ENCODE data around the gene DCAF15.
"Not testable (repeated sequence)": the region's sequence is repeated elsewhere in the genome, so short reads cannot be mapped to it uniquely, and the experiment has no call there.

Gene DCAF15

DNA sequence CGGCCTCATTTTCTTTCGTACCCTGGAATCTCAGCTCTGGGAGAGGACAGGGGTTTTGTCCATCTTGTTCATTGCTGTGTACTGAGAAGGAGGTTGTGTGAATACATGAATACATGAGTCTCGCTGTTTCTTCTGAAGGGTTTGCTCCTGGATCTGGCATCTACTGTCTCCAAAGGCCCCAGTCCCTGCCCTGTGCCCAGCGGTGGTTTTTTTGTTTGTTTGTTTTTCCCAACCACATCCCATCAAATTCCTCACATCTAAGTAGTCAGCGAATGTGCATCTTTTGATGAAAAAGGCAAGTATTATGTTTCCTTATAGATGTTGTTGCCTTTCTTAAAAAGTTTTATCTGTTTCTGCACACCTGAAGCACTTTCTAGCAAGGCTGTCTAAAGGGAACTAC, 12.5 kb downstream of the DCAF15 start:
- no peak overlapping the region for H3K4me3 ChIP-seq (ENCODE audit: low read depth, low read length)
- no peak for DNase-seq (ENCODE audit: low read depth)
- TF ChIP-seq CTCF (IDR thresholded peaks at IDR 0.05; ENCODE audit: low read depth, low read length) (no peak), POLR2A (IDR thresholded peaks at IDR 0.05; ENCODE audit: extremely low read depth, insufficient read length) (no peak), MAX (IDR thresholded peaks at IDR 0.05; ENCODE audit: low read depth, low read length) (no peak), MYC (IDR thresholded peaks at IDR 0.05; ENCODE audit: low read depth, low read length) (no peak)

- TF ChIP-seq MAX (IDR thresholded peaks at IDR 0.05; ENCODE audit: low read depth, low read length) (no peak), POLR2A (IDR thresholded peaks at IDR 0.05; ENCODE audit: extremely low read depth, insufficient read length) (no peak), CTCF (IDR thresholded peaks at IDR 0.05; ENCODE audit: low read depth, low read length) (no peak), MYC (IDR thresholded peaks at IDR 0.05; ENCODE audit: low read depth, low read length) (no peak)
- no peak for DNase-seq (ENCODE audit: low read depth)
- H3K4me3 ChIP-seq (ENCODE audit: low read depth, low read length): no peak overlapping the region
Observed at GRCh38 chr19:13965377-13965896, 13.1 kb downstream of the DCAF15 start.

- no peak overlapping the region for H3K4me3 ChIP-seq (ENCODE audit: low read depth, low read length)
- no peak for TF ChIP-seq MYC (IDR thresholded peaks at IDR 0.05; ENCODE audit: low read depth, low read length)
- TF ChIP-seq MAX (IDR thresholded peaks at IDR 0.05; ENCODE audit: low read depth, low read length): no peak
- no peak for TF ChIP-seq CTCF (IDR thresholded peaks at IDR 0.05; ENCODE audit: low read depth, low read length)
- no peak for TF ChIP-seq POLR2A (IDR thresholded peaks at IDR 0.05; ENCODE audit: extremely low read depth, insufficient read length)
- no peak for DNase-seq (ENCODE audit: low read depth)
Observed at GRCh38 chr19:13965926-13966683, 13.8 kb downstream of the DCAF15 start.

DNA sequence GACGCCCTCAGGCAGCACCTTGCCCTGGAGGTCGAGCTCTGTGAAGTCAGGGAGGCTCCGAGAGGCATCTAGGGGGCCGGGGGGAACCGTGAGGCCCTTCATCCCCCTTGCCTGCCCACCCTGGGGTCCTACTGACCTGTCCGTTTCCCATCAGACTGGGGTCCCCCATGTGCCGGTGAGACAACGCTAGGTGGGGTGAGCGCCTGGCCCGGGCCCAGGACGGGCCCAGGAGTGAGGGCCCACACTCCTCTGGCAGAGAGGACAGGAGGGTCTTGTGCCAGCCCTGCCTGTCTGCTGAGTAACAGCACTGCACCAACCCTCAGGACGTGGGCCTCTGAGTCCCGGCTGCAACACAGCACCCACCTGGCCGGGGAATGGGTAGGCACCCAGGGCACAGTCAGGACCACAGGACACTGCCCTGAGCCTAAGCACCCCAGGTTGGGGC, 14.4 kb downstream of the DCAF15 start:
- no peak for DNase-seq (ENCODE audit: low read depth)
- no peak overlapping the region for H3K4me3 ChIP-seq (ENCODE audit: low read depth, low read length)
- no peak for TF ChIP-seq CTCF (IDR thresholded peaks at IDR 0.05; ENCODE audit: low read depth, low read length)
- TF ChIP-seq MYC (IDR thresholded peaks at IDR 0.05; ENCODE audit: low read depth, low read length): no peak
- no peak for TF ChIP-seq MAX (IDR thresholded peaks at IDR 0.05; ENCODE audit: low read depth, low read length)
- TF ChIP-seq POLR2A (IDR thresholded peaks at IDR 0.05; ENCODE audit: extremely low read depth, insufficient read length): no peak

DNA sequence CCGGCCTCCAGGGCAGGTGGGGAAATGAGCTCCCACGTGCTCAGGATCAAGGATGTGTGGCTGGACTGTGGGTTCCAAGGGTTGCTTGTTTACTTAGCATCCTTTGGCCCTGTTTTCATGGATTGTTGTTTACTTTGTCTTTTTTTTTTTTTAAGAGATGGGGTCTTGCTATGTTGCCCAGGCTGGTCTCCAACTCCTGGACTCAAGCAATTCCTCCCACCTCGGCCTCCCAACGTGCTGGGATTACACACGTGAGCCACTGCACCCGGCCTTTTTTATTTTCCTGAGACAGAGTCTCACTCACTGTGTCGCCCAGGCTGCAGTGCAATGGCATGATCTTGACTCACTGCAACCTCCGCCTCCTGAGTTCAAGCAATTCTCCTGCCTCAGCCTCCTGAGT, 14.9 kb downstream of the DCAF15 start:
- not testable (repeated sequence) for H3K4me3 ChIP-seq (ENCODE audit: low read depth, low read length); DNase-seq (ENCODE audit: low read depth)

DNA sequence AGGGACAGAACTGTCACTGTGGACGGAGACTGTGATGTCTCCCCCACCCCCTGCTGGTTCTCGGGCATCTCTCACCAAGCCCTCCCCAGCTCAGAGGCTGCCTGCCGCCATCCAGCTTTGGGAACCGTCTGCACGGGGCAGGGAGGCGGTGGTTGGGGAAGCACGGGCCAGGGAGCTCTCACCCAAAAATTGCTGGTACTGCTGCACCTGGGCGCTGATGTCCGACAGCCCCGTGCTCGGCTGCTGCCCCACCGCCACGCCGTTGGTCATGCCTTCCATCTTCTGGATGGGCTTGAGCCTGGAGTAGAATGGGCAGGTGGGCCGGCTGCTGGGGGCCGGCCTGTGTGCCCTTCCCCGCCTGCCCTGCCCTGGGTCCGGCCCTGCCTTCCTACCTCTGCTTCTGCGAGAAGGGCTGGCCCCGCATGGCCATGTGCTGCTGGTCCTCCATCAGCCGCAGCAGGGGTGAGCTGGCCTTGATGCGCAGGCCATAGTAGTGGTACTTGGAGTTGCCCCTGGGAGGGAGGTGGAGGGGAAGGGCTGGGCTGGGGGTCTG, 16.1 kb downstream of the DCAF15 start:
- no peak for TF ChIP-seq POLR2A (IDR thresholded peaks at IDR 0.05; ENCODE audit: extremely low read depth, insufficient read length)
- no peak for TF ChIP-seq MAX (IDR thresholded peaks at IDR 0.05; ENCODE audit: low read depth, low read length)
- DNase-seq (ENCODE audit: low read depth): no peak
- no peak overlapping the region for H3K4me3 ChIP-seq (ENCODE audit: low read depth, low read length)

Measured in NB4 (cell line).